Lung (tissue), 12 donors: ENCODE results near the gene AHRR. TPM values are rescaled to one million over a fixed set of nuclear protein-coding genes. Genes with fewer than 3 reads are reported as not detected.
"Not testable (repeated sequence)": the region's sequence is repeated elsewhere in the genome, so short reads cannot be mapped to it uniquely, and the experiment has no call there.

ENCODE experiments used
- ATAC-seq: fragments of 200-7000 bp; cut with Tn5 transposase; one replicate; pipeline ENCODE4 v1.9.1; 2020; ENCODE audit warnings: moderate number of reproducible peaks; ENCODE audit not compliant: insufficient read depth, low FRiP score
- DNase-seq, 3 donors: peaks; one replicate each; pipeline ENCODE4 v3.0.0-alpha.2; 2013 to 2017
- H3K27ac ChIP-seq, 2 donors: one replicate each; pipeline ENCODE4 v1.5.1; 2013; ENCODE audit warnings: mild to moderate bottlenecking in 2 of 2, moderate library complexity in 2 of 2, control low read depth in 1 of 2, inconsistent platforms in 1 of 2, low read depth in 1 of 2, low read length in 1 of 2
- H3K27me3 ChIP-seq, 3 donors: one replicate each; pipeline ENCODE4 v1.5.1; 2013; ENCODE audit warnings: low read length in 2 of 3; ENCODE audit not compliant: control insufficient read depth in 3 of 3, insufficient read depth in 3 of 3
- H3K36me3 ChIP-seq, 4 donors: one replicate each; pipeline ENCODE4 v1.5.1; 2013; ENCODE audit warnings: low read length in 4 of 4, mild to moderate bottlenecking in 1 of 4, moderate library complexity in 1 of 4; ENCODE audit not compliant: control insufficient read depth in 4 of 4, insufficient read depth in 4 of 4
- H3K4me1 ChIP-seq, 5 donors: one replicate each; pipeline ENCODE4 v1.5.1; 2013; ENCODE audit warnings: low read length in 5 of 5, mild to moderate bottlenecking in 2 of 5, moderate library complexity in 1 of 5; ENCODE audit not compliant: control insufficient read depth in 5 of 5, insufficient read depth in 5 of 5
- H3K4me3 ChIP-seq: one replicate; pipeline ENCODE4 v1.5.1; 2013; ENCODE audit warnings: mild to moderate bottlenecking, control low read depth, moderate library complexity
- H3K9ac ChIP-seq, 2 donors: one replicate each; pipeline ENCODE4 v1.5.1; 2013; ENCODE audit warnings: low read length in 2 of 2, control low read depth in 1 of 2; ENCODE audit not compliant: insufficient read depth in 1 of 2
- H3K9me3 ChIP-seq, 4 donors: one replicate each; pipeline ENCODE4 v1.5.1; 2013; ENCODE audit warnings: low read length in 3 of 4, mild to moderate bottlenecking in 1 of 4, moderate library complexity in 1 of 4; ENCODE audit not compliant: control insufficient read depth in 4 of 4, insufficient read depth in 3 of 4
- WGBS, 2 donors: extraction: QIAGEN DNeasy Blood & Tissue Kit; methylation state at CpG; one replicate each; pipeline ENCODE4 v1.1.7; 2013; 5-methylcytosine and 5-hydroxymethylcytosine counted together
- polyA plus RNA-seq, 2 donors: library from polyadenylated mRNA; stranded (reverse); fragments of 200-250 nt; gene quantifications; one replicate each; pipeline ENCODE4 v1.2.1, GENCODE V29; 2013
- total RNA-seq, 2 donors: library from RNA; depleted of rRNA in 1 of 2; stranded (reverse); fragments of >200 nt in 1 of 2; gene quantifications; one replicate each; pipeline ENCODE4 v1.2.1, GENCODE V29; 2014 to 2021
- TF ChIP-seq, protein P1 (sequence below): IDR thresholded peaks from 2 replicates; pipeline ENCODE4 v1.5.1; 2012; ENCODE audit warnings: mild to moderate bottlenecking; ENCODE audit errors: control extremely low read depth, extremely low read depth
- donor health status: control.
- donor health status: control.
- donor health status: Bipolar disorder and iron deficiency.
- donor health status: healthy.
- donor health status: DM: yes; HTN: yes; CAD: no.

AHRR gene
- total and polyA plus RNA-seq, 4 donors = 0.63 to 8.8 (median 2.8) TPM

GRCh38 chr5:472656-473550 lies 151.4 kb downstream of the AHRR start:
- WGBS, 2 donors = 0 to 1% methylated on average over 88 to 137 of the region's 137 CpGs

GRCh38 chr5:473551-474192 lies 152.2 kb downstream of the AHRR start:
- H3K9ac ChIP-seq = no peak overlapping the region
- no peaks in the 10 kb centered on the region for H3K9me3 ChIP-seq
- H3K27me3 ChIP-seq = peaks cover 0 to 14% (median 0%) of the 10 kb centered on the region in 3 donors
- 0 to 1% methylated on average over 29 to 44 of the region's 44 CpGs for WGBS, 2 donors
- DNase-seq = peak; percentile 19 to 36 (median 32)
- peak overlapping the region in 1 of 2 donors; percentile 76 for H3K27ac ChIP-seq
- TF ChIP-seq, protein P1, sequence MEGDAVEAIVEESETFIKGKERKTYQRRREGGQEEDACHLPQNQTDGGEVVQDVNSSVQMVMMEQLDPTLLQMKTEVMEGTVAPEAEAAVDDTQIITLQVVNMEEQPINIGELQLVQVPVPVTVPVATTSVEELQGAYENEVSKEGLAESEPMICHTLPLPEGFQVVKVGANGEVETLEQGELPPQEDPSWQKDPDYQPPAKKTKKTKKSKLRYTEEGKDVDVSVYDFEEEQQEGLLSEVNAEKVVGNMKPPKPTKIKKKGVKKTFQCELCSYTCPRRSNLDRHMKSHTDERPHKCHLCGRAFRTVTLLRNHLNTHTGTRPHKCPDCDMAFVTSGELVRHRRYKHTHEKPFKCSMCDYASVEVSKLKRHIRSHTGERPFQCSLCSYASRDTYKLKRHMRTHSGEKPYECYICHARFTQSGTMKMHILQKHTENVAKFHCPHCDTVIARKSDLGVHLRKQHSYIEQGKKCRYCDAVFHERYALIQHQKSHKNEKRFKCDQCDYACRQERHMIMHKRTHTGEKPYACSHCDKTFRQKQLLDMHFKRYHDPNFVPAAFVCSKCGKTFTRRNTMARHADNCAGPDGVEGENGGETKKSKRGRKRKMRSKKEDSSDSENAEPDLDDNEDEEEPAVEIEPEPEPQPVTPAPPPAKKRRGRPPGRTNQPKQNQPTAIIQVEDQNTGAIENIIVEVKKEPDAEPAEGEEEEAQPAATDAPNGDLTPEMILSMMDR = no peak
- H3K4me1 ChIP-seq = peaks cover 0 to 30% (median 15%) of the 10 kb centered on the region in 5 donors
- peaks cover 0 to 6% (median 2%) of the 10 kb centered on the region in 4 donors for H3K36me3 ChIP-seq
- H3K4me3 ChIP-seq = peak overlapping the region; percentile 69
- ATAC-seq = no peak

More at GRCh38 chr5:472656-473550, 151.4 kb downstream of the AHRR start:
- Histone ChIP-seq H3K27me3 (peaks cover 0 to 14% (median 0%) of the 10 kb centered on the region in 3 donors), H3K4me3 (peak overlapping the region; percentile 69), H3K36me3 (peaks cover 0 to 8% (median 2%) of the 10 kb centered on the region in 4 donors), H3K4me1 (peaks cover 0 to 30% (median 15%) of the 10 kb centered on the region in 5 donors), H3K27ac (peak overlapping the region; percentile 78 to 85), H3K9me3 (no peaks in the 10 kb centered on the region), H3K9ac (peak overlapping the region in 1 of 2 donors; percentile 19)
- TF ChIP-seq, protein P1 = no peak
- peak; percentile 81 for ATAC-seq
- peak; percentile 84 to 90 (median 89) for DNase-seq

DNA sequence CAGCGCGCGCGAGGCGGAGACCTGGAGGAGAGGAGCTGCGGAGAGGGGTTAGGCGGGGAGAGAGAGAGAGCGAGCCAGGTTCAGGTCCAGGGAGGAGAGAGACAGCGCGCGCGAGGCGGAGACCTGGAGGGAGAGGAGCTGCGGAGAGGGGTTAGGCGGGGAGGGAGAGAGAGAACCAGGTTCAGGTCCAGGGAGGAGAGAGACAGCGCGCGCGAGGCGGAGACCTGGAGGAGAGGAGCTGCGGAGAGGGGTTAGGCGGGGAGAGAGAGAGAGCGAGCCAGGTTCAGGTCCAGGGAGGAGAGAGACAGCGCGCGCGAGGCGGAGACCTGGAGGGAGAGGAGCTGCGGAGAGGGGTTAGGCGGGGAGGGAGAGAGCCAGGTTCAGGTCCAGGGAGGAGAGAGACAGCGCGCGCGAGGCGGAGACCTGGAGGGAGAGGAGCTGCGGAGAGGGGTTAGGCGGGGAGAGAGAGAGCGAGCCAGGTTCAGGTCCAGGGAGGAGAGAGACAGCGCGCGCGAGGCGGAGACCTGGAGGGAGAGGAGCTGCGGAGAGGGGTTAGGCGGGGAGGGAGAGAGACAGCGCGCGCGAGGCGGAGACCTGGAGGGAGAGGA lies 152.8 kb downstream of the AHRR start:
- not testable (repeated sequence) for DNase-seq, H3K4me3 ChIP-seq, H3K9ac ChIP-seq, H3K9me3 ChIP-seq, H3K36me3 ChIP-seq, ATAC-seq, H3K27ac ChIP-seq
- Histone ChIP-seq H3K4me1 (peaks cover 0 to 30% (median 15%) of the 10 kb centered on the region in 5 donors), H3K27me3 (peaks cover 0 to 14% (median 0%) of the 10 kb centered on the region in 3 donors)
- 0 to 1% methylated on average over 8 to 26 of the region's 50 CpGs for WGBS, 2 donors
